Esophagus muscularis mucosa (tissue), 4 donors: Measurements from ENCODE around the gene ASIC1. TPM values are rescaled to one million over a fixed set of nuclear protein-coding genes. Genes with fewer than 3 reads are reported as not detected.

Source experiments
- DNase-seq: peaks from one replicate; pipeline ENCODE4 v3.0.0-alpha.2; 2017; ENCODE audit errors: extremely low spot score
- H3K27ac ChIP-seq, 4 donors: fragments of 200-600 bp; sonication (generic); replicated peaks in 1 of 4; 1 replicate in 3 of 4; 2 replicates in 1 of 4; pipeline ENCODE4 v1.5.1; 2016 to 2019; ENCODE audit warnings: mild to moderate bottlenecking in 1 of 4
- H3K27me3 ChIP-seq, 4 donors: fragments of 200-600 bp; sonication (generic); one replicate each; pipeline versions ENCODE4 v1.5.1 to v1.6.0; 2016 to 2019
- H3K36me3 ChIP-seq, 4 donors: fragments of 200-600 bp; sonication (generic); one replicate each; pipeline ENCODE4 v1.5.1; 2016 to 2019
- H3K4me1 ChIP-seq, 4 donors: fragments of 200-600 bp; sonication (generic); one replicate each; pipeline ENCODE4 v1.5.1; 2016 to 2019
- H3K4me3 ChIP-seq, 4 donors: fragments of 200-600 bp; sonication (generic); 1 replicate in 2 of 4; 2 replicates in 2 of 4; pipeline ENCODE4 v1.5.1; 2016 to 2019; ENCODE audit warnings: mild to moderate bottlenecking in 4 of 4, moderate library complexity in 1 of 4
- H3K9me3 ChIP-seq, 4 donors: fragments of 200-600 bp; sonication (generic); 1 replicate in 3 of 4; 2 replicates in 1 of 4; pipeline ENCODE4 v1.5.1; 2016 to 2019
- CTCF ChIP-seq, 3 experiments: fragments of 200-600 bp in 2 of 3; fragments of 450-650 bp in 1 of 3; sonication (generic) in 2 of 3; IDR thresholded peaks; one replicate each; pipeline ENCODE4 v1.5.1; 2017 to 2019; ENCODE audit warnings: antibody characterized with exemption in 3 of 3, mild to moderate bottlenecking in 2 of 3, moderate library complexity in 1 of 3
- EP300 ChIP-seq: sonication (generic); formaldehyde crosslinking; IDR thresholded peaks from one replicate; pipeline ENCODE4 v1.6.1; 2017; ENCODE audit warnings: antibody characterized with exemption
- POLR2A ChIP-seq: fragments of 450-650 bp; IDR thresholded peaks from one replicate; pipeline ENCODE4 v1.6.1; 2017; ENCODE audit warnings: antibody characterized with exemption, moderate library complexity, mild to moderate bottlenecking, low read depth
- POLR2AphosphoS5 ChIP-seq, 2 donors: sonication (generic); formaldehyde crosslinking; IDR thresholded peaks; one replicate each; pipeline ENCODE4 v1.6.1; 2017; ENCODE audit warnings: antibody characterized with exemption in 2 of 2
- WGBS: methylation state at CpG from one replicate; pipeline ENCODE4 v1.1.5; 2018; 5-methylcytosine and 5-hydroxymethylcytosine counted together
- intact Hi-C: fragments of 100-400 bp; cut with DNase I; formaldehyde crosslinking; loops from one replicate; pipeline ENCODE4 v1.15.1; 2023
- total RNA-seq, 4 donors: library from RNA; depleted of rRNA; stranded (reverse); fragments of >200 nt; gene quantifications; one replicate each; pipeline versions ENCODE4 v1.1.0 to v1.2.1, GENCODE V29; 2016

The ASIC1 gene
- total RNA-seq, 4 donors from 2014 or later = 0.66 to 5.6 (median 2.9) TPM

GRCh38 chr12:50087151-50087550, 29.8 kb downstream of the ASIC1 start:
- peaks cover 43 to 62% (median 52%) of the 10 kb centered on the region in 4 donors for H3K36me3 ChIP-seq
- H3K27me3 ChIP-seq = no peaks in the 10 kb centered on the region
- intact Hi-C loops = no loop called here
- no peak for TF ChIP-seq POLR2AphosphoS5 (IDR thresholded peaks at IDR 0.05)
- TF ChIP-seq CTCF (IDR thresholded peaks at IDR 0.05) = no peak
- TF ChIP-seq EP300 = no peak
- TF ChIP-seq POLR2A = no peak
- WGBS = 84% methylated on average over 9 of the region's 9 CpGs
- DNase-seq = no peak
- H3K4me3 ChIP-seq = no peak overlapping the region
- H3K9me3 ChIP-seq = no peaks in the 10 kb centered on the region
- peaks cover 14 to 44% (median 25%) of the 10 kb centered on the region in 4 donors for H3K4me1 ChIP-seq
- H3K27ac ChIP-seq = no peak overlapping the region

GRCh38 chr12:50087995-50088394, 30.6 kb downstream of the ASIC1 start:
- H3K36me3 ChIP-seq = peaks cover 51 to 70% (median 59%) of the 10 kb centered on the region in 4 donors
- H3K4me1 ChIP-seq = peaks cover 14 to 44% (median 25%) of the 10 kb centered on the region in 4 donors
- DNase-seq = no peak
- intact Hi-C loops = no loop called here
- TF ChIP-seq CTCF (IDR thresholded peaks at IDR 0.05) (no peak), POLR2A (no peak), POLR2AphosphoS5 (IDR thresholded peaks at IDR 0.05) (no peak)
- no peaks in the 10 kb centered on the region for H3K9me3 ChIP-seq
- H3K27ac ChIP-seq = no peak overlapping the region
- H3K27me3 ChIP-seq = no peaks in the 10 kb centered on the region
- WGBS = 54% methylated on average over 3 of the region's 3 CpGs
- H3K4me3 ChIP-seq = no peak overlapping the region

DNA sequence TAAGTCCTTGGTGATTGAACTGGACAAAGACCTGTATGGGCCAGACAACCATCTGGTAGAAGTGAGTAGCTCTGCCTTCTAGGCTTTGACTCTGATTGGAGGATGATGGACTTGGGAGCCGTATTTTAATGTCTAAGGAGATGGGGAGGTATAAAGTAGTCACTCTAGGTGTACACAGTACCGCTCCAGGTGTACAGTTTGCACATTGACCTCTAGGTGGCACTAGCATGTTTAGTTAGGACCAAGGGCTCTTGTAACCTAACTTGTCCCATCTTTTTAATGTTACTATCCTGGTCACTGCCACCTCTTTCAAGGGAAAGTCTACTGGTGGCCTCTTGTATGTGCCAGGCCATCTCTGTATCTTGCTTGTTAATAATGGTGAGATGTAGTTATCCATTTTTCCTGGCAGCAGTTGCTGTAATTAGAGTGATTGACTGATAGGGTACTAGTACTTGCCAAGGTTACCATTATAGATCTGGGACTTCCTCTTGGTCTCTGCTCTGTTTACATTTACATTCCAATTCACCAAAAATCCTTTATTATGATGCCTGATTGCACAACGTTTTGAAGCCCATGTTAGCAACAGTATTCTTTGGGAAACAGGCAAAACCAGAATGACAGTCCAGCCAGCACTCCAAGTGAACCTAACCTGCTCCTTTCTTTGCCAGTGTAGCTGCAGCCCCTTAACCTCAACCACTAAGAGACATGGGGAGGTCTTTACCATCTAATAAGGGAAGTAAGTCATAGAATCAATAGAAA, 31.4 kb downstream of the ASIC1 start:
- Histone ChIP-seq H3K4me3 (no peak overlapping the region), H3K27me3 (no peaks in the 10 kb centered on the region), H3K36me3 (peaks cover 59 to 78% (median 67%) of the 10 kb centered on the region in 4 donors), H3K4me1 (peaks cover 14 to 36% (median 25%) of the 10 kb centered on the region in 4 donors), H3K9me3 (no peaks in the 10 kb centered on the region), H3K27ac (no peak overlapping the region)
- WGBS = 17% methylated on average over 3 of the region's 3 CpGs
- DNase-seq = no peak
- intact Hi-C loops = no loop called here
- TF ChIP-seq POLR2AphosphoS5 (IDR thresholded peaks at IDR 0.05) = no peak
- no peak for TF ChIP-seq EP300
- TF ChIP-seq POLR2A = no peak
- TF ChIP-seq CTCF (IDR thresholded peaks at IDR 0.05) = peak; percentile 69 to 78 (median 75)

DNA sequence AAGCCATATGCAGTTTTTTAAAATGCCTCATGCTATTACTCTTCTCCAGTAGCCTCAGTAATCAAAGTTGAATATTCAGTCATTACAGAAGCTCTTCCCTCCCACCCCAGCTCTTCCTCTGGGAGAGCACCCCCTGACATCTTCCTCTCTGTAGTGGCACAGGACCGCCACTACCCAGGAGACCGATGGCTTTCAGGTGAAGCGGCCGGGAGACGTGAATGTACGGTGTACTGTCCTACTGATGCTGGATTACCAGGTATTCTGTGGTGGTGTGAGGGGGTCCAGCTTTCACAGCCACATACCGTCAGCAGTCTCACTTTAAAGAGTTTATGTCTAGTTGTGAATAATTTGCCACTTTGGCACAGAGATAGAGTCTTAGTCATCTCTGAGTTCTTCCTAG, 32.3 kb downstream of the ASIC1 start:
- no peaks in the 10 kb centered on the region for H3K27me3 ChIP-seq
- no peak for TF ChIP-seq POLR2AphosphoS5 (IDR thresholded peaks at IDR 0.05)
- no peak for TF ChIP-seq EP300
- no peak for TF ChIP-seq CTCF (IDR thresholded peaks at IDR 0.05)
- TF ChIP-seq POLR2A = no peak
- no peak overlapping the region for H3K27ac ChIP-seq
- no peaks in the 10 kb centered on the region for H3K9me3 ChIP-seq
- no peak for DNase-seq
- intact Hi-C loops = no loop called here
- no peak overlapping the region for H3K4me3 ChIP-seq
- H3K4me1 ChIP-seq = peaks cover 9 to 27% (median 18%) of the 10 kb centered on the region in 4 donors
- H3K36me3 ChIP-seq = peaks cover 68 to 88% (median 77%) of the 10 kb centered on the region in 4 donors
- 96% methylated on average over 7 of the region's 7 CpGs for WGBS
